Measurements from ENCODE around the gene TRIM38. TPM values are rescaled to one million over a fixed set of nuclear protein-coding genes. Genes with fewer than 3 reads are reported as not detected.

Gene TRIM38
- total and polyA plus RNA-seq, 2 of the 13 experiments (the other 11 are each of a cell fraction or from before 2014, with no cell fraction given): 2.5 to 3.1 TPM

DNA sequence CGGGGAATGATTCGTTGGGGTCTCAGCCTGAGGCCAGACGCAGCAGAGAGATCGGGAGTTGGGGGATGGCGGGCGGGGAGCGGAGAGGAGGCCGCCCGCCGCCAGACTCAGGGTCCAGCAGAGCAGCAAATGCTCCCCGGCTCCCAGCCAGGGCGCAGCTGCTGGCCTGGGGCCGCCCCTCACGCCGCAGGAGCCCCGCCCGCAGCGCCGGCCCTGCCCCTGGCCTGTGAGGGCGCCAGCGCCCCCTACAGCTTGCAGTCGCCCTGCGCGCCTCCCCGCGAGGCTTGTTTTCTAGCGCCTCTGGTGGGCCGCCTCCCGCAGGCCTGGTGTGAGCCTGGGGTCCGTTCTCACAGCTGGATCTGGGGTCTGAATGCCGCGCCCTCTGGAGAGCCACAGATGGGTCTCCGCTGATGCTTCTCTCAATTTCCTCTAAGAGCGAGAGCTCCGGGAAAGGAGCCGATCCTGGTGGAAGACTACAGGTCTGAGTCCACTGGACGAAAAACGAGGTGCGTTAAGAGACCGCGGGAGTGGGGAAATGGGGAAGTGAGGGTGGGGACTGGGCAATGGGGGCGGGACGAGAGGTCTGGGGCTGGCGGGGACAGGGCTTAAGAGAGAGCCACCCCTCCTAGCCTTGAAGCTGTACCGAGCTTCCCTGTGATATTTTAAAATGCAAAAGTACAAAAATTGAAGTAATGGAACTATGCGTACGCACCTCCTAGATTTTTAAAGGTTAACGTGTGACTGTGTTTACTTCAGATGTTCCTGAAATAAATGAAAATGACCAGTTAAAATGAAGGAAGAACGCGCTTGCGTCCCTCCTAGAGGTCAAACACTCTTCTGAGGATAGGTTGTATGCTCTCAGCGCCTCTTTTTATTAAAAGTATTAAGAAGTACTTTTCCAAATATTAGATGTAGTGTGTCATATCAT lies 30.1 kb downstream of the TRIM38 start (continued):
- peak; percentile 44 for TF ChIP-seq ZSCAN20 (CRISPR knock-in tag; IDR thresholded peaks at IDR 0.05; ENCODE audit: borderline replicate concordance)
- TF ChIP-seq ZNF563 (CRISPR knock-in tag; IDR thresholded peaks at IDR 0.05): peak; percentile 96; the same call in 1 of the 2 replicates
- TF ChIP-seq ZNF850 (CRISPR knock-in tag; conservative IDR thresholded peaks at IDR 0.05): peak; percentile 62; the same call in 1 of the 2 replicates
- TF ChIP-seq ZNF713 (CRISPR knock-in tag; IDR thresholded peaks at IDR 0.05): 0 out of 2 replicates have a peak, but pooled peaks have one; percentile 84
- peak; percentile 95; the same call in 1 of the 2 replicates for TF ChIP-seq ZSCAN31 (CRISPR knock-in tag; IDR thresholded peaks at IDR 0.05; ENCODE audit: low read depth)
- TF ChIP-seq, protein P1, sequence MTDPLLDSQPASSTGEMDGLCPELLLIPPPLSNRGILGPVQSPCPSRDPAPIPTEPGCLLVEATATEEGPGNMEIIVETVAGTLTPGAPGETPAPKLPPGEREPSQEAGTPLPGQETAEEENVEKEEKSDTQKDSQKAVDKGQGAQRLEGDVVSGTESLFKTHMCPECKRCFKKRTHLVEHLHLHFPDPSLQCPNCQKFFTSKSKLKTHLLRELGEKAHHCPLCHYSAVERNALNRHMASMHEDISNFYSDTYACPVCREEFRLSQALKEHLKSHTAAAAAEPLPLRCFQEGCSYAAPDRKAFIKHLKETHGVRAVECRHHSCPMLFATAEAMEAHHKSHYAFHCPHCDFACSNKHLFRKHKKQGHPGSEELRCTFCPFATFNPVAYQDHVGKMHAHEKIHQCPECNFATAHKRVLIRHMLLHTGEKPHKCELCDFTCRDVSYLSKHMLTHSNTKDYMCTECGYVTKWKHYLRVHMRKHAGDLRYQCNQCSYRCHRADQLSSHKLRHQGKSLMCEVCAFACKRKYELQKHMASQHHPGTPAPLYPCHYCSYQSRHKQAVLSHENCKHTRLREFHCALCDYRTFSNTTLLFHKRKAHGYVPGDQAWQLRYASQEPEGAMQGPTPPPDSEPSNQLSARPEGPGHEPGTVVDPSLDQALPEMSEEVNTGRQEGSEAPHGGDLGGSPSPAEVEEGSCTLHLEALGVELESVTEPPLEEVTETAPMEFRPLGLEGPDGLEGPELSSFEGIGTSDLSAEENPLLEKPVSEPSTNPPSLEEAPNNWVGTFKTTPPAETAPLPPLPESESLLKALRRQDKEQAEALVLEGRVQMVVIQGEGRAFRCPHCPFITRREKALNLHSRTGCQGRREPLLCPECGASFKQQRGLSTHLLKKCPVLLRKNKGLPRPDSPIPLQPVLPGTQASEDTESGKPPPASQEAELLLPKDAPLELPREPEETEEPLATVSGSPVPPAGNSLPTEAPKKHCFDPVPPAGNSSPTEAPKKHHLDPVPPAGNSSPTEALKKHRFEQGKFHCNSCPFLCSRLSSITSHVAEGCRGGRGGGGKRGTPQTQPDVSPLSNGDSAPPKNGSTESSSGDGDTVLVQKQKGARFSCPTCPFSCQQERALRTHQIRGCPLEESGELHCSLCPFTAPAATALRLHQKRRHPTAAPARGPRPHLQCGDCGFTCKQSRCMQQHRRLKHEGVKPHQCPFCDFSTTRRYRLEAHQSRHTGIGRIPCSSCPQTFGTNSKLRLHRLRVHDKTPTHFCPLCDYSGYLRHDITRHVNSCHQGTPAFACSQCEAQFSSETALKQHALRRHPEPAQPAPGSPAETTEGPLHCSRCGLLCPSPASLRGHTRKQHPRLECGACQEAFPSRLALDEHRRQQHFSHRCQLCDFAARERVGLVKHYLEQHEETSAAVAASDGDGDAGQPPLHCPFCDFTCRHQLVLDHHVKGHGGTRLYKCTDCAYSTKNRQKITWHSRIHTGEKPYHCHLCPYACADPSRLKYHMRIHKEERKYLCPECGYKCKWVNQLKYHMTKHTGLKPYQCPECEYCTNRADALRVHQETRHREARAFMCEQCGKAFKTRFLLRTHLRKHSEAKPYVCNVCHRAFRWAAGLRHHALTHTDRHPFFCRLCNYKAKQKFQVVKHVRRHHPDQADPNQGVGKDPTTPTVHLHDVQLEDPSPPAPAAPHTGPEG (CRISPR knock-in tag; IDR thresholded peaks at IDR 0.05): peak; percentile 55; the same call in 1 of the 2 replicates
- peak; percentile 77 for TF ChIP-seq HDAC2 (CRISPR knock-in tag; IDR thresholded peaks at IDR 0.05)
- TF ChIP-seq, protein P2, sequence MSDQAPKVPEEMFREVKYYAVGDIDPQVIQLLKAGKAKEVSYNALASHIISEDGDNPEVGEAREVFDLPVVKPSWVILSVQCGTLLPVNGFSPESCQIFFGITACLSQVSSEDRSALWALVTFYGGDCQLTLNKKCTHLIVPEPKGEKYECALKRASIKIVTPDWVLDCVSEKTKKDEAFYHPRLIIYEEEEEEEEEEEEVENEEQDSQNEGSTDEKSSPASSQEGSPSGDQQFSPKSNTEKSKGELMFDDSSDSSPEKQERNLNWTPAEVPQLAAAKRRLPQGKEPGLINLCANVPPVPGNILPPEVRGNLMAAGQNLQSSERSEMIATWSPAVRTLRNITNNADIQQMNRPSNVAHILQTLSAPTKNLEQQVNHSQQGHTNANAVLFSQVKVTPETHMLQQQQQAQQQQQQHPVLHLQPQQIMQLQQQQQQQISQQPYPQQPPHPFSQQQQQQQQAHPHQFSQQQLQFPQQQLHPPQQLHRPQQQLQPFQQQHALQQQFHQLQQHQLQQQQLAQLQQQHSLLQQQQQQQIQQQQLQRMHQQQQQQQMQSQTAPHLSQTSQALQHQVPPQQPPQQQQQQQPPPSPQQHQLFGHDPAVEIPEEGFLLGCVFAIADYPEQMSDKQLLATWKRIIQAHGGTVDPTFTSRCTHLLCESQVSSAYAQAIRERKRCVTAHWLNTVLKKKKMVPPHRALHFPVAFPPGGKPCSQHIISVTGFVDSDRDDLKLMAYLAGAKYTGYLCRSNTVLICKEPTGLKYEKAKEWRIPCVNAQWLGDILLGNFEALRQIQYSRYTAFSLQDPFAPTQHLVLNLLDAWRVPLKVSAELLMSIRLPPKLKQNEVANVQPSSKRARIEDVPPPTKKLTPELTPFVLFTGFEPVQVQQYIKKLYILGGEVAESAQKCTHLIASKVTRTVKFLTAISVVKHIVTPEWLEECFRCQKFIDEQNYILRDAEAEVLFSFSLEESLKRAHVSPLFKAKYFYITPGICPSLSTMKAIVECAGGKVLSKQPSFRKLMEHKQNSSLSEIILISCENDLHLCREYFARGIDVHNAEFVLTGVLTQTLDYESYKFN (CRISPR knock-in tag; conservative IDR thresholded peaks at IDR 0.05): peak; percentile 26; the same call in 1 of the 2 replicates
- 0 out of 2 replicates have a peak, but pooled peaks have one; percentile 40 for TF ChIP-seq PCBP1 (IDR thresholded peaks at IDR 0.05; ENCODE audit: borderline replicate concordance, low read depth, low read length)
- TF ChIP-seq, protein P3, sequence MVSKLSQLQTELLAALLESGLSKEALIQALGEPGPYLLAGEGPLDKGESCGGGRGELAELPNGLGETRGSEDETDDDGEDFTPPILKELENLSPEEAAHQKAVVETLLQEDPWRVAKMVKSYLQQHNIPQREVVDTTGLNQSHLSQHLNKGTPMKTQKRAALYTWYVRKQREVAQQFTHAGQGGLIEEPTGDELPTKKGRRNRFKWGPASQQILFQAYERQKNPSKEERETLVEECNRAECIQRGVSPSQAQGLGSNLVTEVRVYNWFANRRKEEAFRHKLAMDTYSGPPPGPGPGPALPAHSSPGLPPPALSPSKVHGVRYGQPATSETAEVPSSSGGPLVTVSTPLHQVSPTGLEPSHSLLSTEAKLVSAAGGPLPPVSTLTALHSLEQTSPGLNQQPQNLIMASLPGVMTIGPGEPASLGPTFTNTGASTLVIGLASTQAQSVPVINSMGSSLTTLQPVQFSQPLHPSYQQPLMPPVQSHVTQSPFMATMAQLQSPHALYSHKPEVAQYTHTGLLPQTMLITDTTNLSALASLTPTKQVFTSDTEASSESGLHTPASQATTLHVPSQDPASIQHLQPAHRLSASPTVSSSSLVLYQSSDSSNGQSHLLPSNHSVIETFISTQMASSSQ (IDR thresholded peaks at IDR 0.05; ENCODE audit: low read depth): 0 out of 2 replicates have a peak, but pooled peaks have one; percentile 0
- TF ChIP-seq, protein P3 (CRISPR knock-in tag; IDR thresholded peaks at IDR 0.05; ENCODE audit: borderline replicate concordance): peak; percentile 84; the same call in 1 of the 2 replicates
- TF ChIP-seq, protein P4, sequence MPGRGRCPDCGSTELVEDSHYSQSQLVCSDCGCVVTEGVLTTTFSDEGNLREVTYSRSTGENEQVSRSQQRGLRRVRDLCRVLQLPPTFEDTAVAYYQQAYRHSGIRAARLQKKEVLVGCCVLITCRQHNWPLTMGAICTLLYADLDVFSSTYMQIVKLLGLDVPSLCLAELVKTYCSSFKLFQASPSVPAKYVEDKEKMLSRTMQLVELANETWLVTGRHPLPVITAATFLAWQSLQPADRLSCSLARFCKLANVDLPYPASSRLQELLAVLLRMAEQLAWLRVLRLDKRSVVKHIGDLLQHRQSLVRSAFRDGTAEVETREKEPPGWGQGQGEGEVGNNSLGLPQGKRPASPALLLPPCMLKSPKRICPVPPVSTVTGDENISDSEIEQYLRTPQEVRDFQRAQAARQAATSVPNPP (CRISPR knock-in tag; IDR thresholded peaks at IDR 0.05): peak; percentile 97
